HG03139 (cell line): ENCODE data around the gene XRCC1.

Source experiments
- ATAC-seq: cut with Tn5 transposase; IDR thresholded peaks from one replicate; pipeline ENCODE4 v1.9.1; 2021; ENCODE audit not compliant: unreplicated experiment

XRCC1 gene, protein sequence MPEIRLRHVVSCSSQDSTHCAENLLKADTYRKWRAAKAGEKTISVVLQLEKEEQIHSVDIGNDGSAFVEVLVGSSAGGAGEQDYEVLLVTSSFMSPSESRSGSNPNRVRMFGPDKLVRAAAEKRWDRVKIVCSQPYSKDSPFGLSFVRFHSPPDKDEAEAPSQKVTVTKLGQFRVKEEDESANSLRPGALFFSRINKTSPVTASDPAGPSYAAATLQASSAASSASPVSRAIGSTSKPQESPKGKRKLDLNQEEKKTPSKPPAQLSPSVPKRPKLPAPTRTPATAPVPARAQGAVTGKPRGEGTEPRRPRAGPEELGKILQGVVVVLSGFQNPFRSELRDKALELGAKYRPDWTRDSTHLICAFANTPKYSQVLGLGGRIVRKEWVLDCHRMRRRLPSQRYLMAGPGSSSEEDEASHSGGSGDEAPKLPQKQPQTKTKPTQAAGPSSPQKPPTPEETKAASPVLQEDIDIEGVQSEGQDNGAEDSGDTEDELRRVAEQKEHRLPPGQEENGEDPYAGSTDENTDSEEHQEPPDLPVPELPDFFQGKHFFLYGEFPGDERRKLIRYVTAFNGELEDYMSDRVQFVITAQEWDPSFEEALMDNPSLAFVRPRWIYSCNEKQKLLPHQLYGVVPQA

DNA sequence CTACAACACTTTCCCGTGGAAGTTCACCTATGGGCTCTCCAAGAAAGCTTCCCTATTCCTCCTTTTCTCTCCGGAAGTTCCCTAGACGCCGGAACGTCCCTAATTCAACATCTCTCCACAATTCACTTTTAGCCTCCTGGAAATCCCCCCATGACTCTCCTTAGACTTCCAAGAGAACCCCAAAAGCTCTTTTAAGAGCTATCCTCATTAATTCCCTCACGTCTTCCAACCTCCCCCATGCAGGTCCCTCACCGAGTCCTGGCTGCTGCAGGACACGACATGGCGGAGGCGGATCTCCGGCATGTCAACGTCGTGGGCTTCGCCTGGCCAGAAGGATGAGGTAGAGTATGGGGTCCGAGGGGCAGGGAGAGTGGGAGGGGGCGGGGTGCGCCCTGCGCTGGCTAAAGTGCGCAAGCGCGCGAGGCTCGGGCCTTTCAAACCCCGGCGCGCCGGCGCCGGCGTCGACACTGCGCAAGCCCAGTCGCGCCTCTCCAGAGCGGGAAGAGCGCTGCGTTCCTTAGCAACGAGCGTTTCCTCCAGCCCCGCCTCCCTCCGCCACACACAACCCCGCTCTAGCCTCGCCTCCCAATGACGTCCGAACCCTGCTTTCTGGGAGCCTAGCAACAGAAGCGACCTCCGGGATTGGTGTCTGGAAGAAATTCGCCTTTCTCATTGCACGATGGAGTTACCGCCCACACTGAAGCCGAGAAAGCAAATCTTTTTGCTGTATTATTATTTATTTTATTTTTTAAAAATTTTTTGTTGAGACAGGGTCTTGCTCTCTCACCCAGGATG, at the start of gene XRCC1, which contains the start of gene PINLYP:
Gene XRCC1 (minus strand): TSS at position 372 of the 795 bp plus-strand sequence. CDS start 69 bp downstream, at position 303.
Gene PINLYP (plus strand): TSS at position 646 of the 795 bp plus-strand sequence. CDS start 1,391 bp downstream, outside the sequence.
- ATAC-seq = peak; percentile 94

DNA sequence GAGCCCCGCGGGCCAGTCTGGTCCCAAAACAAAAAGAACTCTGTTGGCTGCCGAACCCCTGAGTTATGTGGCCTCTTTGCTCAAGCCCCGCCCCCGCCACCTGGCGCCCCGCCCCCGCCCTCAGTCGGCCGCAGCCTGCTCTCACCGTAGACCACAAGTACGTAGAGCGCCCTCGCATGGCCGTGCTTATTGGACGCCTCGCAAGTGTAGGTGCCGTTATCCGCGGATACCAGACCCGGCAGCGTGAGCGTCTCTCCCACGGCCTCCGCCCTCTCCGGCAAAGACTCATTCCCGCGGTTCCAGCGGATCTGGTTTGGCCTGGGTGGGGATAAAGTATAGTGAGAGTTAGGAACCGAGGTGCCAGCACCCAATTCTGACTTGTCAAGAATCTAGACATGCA, 49.6 kb upstream of the XRCC1 start:
- no peak for ATAC-seq

DNA sequence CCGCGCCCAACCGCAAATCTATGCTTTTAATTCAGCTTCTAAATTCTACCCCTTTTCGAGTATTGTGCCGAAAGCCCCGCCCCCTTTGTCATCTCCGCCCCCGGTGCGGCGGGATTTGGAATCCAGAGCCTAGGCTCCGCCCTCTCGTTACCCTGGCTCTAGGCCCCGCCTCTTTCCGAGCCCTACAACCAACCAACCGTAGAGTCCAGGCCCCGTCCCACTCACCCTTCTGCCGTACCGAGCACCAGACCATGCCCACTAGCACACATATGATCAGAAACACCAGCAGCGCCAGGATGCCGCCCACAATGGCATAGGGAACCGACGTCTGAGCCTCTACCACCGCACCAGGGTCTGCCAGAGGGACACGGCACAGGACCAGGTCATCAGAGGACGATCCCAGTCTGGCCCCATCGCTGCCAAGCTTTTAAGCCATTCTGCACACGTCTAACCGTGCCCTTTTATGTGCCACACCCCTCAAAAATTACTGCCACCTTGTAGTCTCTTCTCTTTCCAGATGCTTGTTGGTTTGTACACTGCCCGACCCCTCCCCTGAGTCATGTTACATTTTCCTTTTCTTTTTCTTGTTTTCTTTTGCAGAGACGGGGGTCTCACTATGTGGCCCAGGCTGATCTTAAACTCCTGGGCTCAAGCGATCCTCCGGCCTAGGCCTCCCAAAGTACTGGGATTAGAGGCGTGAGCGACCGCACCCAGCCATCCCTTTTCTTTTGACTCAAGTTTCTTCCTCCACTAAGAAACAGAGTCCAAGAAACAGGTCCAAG, 48.8 kb upstream of the XRCC1 start:
- no peak for ATAC-seq

DNA sequence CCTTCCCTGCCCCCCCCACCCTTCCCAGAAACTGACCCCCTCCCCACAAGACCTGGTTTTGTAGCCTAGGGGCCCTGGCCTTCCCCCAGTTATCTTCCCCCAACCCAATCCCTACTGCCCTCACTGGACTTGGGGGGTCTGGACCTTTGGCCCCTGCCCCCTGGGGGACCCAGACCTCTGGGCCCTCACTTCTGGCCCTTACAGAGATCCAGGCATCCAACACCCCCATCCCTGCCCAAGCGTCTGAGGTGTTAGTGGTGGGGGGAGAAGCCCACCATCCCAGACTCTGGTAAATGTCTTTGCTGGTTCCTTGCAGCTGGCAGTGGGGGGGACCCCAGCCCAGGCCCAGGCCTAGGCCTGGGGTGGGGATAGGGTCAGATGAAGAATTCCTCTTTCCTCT, 47.6 kb upstream of the XRCC1 start:
- ATAC-seq = no peak

DNA sequence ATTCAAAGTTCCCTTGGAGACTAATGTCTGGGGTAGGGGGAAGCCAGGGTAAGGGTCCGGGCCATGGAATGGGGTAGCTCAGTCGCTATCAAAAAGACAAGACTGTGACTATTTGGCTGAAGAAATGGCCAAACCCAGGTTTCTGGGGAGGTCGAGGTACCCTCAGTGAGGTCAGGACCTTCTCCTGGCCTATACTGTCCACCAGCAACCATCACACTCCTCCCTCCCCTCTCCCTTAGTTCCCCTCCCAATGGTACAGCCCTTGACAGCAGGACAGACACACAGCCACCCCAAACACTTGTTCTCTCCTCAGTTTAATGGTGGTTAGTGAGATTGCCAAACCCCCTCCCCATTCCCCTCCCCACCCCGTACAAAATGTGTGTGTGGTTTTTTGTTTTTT, 46.7 kb upstream of the XRCC1 start:
- ATAC-seq = no peak

DNA sequence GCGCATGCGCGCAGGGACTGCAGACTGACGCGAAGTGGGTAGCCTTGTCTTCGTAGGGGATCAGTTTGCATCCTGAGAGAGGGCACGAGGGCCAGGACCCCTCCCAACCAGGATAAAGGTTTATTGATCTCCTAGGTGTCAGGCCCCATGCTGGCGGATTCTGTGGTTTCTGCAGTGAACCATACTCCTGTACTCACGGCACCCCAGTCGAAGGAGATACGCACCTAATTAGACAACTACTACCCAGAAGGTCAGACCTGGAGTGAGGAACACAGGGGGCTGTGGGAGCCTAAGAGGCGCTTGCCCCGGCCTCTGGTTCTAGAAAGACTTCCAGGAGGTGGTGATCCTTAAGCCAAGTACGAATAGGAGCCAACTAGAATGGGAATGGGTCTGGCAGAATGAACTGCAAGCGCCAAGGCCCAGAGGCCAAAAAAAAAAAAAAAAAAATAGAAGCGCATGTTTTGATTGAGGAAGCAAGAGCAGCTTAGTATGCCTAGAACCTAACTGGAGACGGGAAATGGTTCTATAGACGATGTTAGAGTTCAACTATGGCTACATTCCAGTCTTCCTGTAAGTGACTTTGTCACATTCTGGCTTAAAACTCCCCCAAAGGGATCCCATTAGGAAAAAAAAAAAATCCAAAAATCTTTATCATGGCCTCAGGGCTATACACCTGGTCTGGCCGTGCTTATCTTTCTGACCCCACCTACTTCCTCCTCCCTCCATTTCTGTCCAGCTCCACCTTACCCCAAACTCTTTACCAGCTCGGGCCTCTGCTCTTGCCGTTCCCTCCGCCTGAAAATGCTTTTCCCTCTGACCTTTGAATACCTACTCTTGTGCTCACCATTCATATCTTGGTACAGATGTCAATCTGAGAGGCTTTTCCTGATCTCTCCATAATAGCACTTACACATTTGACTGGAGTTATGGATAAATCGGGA, 45.0 kb upstream of the XRCC1 start:
- ATAC-seq = no peak

DNA sequence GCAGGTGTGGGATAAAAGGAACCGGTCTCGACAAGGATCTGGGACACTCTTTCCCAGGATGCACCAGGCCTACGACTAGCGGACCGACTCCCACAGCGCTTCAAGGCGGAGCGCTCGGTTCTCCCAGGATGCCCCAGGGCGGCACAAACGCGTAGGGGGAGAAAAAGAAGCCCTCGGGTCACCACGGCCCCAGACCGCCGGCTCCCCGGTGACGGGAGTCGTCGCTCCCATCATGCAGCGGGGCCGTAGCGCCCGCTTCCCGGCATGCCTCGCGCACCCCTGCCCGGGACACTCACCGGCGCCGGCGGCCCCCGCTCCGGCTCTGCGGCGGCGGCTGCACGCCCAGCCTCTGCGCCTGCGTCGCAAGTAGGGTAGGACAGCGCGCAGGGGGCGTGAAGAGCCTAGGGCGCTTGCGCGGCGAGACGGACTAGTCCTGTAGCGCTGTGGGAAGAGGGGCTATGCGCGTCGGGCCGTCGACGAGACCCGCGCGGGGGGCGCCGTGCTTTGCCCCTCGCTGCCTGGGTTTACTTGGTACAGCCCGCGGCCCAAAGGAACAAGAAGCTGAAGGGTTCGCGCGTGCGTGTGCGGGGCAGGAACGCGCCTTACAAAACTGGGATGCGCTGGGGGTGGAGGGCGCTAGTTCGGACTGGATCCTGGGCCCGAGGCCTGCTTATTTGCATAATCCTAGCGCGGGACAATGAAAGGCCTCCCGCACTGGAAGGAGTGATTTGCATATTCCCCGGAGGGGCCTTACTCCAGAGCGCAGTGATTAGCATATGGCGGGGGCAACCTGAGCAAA, 44.1 kb upstream of the XRCC1 start, which contains the start of gene ZNF428:
Gene ZNF428 (minus strand): TSS at position 368 of the 799 bp plus-strand sequence. CDS start 5,325 bp downstream, outside the sequence.
- ATAC-seq = peak; percentile 51

DNA sequence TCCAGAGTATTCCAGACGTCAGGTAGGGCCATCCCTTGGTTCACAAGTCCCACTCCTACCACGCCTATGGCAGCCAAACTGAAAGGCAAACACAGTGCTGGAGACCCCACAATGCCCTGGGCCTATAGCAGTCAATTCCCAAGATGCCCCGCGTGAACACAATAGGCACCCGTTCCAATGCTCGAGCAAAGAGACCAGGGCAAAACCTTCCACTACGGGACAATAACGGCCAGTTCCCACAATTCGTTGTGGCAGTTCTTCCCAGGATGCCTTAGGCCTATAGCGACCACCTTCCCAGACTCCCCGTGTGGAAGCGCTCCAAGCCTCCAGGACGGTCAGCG, 43.6 kb upstream of the XRCC1 start:
- peak; percentile 25 for ATAC-seq

DNA sequence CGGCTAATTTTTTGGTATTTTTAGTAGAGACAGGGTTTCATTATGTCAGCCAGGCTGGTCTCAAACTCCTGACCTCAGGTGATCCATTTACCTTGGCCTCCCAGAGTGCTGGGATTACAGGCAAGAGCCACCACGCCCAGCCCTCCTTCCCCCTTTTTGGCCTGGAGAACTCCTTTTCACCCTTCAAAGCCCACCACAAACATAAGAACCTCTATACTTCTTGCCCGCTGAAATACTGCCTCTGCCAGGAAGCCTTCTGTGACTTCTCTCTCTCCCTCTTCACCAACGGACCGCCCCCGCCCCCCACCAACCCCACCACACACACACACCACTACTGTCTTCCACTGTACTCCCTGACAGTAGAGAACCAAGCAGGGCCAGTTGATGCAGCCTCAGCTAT, 41.6 kb upstream of the XRCC1 start:
- no peak for ATAC-seq

DNA sequence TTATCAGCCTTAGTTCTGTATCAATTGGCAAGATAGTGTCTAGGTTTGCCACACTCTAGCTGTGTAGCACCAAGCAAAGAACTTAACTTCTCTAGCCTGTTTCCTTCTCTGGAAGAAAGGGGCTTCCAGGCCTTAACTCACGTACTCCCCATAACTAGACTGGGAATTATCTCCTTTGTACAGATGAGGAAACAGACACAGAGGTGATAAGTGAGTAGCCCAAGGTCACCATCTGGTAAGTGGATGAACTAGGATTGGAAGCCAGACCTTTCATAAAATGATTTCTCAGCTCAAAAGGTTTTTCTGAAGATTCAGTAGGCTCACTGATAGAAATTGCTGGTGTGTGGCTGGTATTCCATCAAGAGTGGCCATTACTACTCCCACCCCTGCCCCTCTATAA, 41.0 kb upstream of the XRCC1 start:
- no peak for ATAC-seq

DNA sequence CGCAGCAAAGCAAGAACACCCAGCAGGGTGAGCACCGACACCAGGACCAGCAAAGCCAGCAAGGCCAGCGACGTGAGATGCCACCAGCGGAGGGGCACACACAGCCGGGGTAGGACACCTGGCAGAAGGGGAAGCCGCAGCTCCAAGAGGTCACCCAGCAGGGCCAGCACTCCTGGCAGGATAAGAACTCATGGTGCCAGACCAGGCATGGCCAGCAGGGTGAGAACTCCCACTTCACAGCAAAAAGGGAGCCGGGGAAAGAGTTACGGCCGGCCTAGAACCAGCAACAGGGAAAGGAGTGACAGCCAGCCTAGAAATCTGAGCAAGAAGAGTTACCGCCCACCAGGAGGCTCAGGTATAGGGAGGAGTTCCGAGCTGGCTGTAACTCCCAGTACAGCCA, 37.0 kb upstream of the XRCC1 start:
- no peak for ATAC-seq

DNA sequence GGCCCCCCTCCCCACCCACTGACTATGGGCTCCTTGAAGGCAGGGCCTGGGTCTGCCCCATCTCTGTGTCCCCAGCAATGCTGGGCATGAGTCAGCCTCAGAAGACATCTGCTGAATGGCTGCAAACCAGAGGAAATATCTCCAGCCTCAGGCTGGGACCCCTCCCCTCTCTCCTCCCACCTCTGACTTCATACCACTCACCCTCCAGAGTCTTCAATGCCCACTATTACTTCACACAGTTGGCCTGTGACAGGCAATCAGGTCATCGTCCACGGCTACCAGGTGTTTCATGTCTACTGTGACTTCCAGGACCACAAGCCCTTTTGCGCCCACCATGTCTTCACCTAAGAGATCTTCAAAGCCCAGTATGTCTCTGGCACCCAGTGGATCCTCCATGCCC, 36.5 kb upstream of the XRCC1 start, which contains the start of gene SRRM5:
Gene SRRM5 (plus strand): TSS at position 301 of the 400 bp plus-strand sequence. CDS start 34 bp downstream, at position 335.
- no peak for ATAC-seq

DNA sequence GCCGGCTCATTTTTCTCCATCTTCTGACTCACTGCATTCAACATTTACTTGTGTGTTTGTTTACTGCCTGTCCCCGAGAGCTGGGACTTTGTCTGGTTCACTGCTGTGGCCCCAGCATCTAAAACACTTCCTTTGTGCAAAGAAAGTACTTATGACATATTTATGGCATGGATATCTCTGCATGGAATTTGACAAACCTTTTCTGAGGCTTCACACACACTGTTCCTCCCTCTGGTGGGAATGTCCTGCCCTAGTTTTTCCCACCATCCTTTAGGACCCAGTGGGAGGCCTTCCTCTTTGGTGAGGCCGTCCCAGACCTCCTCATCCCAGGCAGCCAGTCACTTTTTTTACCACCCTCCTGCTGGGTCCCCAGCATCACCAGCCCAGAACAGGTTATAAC, 35.2 kb upstream of the XRCC1 start:
- ATAC-seq = no peak

DNA sequence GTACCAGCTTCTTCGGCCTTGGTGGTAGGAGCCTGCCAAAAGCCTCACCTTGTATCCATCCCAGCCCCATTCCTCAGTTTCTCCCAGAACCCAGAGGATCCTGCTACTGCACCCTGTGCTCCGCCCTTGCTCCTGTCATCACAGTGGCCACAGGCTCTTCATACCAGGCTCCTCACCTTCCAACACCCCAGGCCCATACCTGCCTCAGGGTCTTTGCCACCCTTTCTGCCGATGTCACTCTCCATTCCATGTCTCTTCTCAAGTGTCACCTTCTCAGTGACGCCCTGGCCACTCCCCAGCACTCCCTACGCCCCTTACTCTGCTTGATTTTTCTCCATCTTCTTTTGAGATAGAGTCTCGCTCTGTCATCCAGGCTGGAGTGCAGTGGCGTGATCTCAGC, 34.5 kb upstream of the XRCC1 start:
- ATAC-seq = no peak

DNA sequence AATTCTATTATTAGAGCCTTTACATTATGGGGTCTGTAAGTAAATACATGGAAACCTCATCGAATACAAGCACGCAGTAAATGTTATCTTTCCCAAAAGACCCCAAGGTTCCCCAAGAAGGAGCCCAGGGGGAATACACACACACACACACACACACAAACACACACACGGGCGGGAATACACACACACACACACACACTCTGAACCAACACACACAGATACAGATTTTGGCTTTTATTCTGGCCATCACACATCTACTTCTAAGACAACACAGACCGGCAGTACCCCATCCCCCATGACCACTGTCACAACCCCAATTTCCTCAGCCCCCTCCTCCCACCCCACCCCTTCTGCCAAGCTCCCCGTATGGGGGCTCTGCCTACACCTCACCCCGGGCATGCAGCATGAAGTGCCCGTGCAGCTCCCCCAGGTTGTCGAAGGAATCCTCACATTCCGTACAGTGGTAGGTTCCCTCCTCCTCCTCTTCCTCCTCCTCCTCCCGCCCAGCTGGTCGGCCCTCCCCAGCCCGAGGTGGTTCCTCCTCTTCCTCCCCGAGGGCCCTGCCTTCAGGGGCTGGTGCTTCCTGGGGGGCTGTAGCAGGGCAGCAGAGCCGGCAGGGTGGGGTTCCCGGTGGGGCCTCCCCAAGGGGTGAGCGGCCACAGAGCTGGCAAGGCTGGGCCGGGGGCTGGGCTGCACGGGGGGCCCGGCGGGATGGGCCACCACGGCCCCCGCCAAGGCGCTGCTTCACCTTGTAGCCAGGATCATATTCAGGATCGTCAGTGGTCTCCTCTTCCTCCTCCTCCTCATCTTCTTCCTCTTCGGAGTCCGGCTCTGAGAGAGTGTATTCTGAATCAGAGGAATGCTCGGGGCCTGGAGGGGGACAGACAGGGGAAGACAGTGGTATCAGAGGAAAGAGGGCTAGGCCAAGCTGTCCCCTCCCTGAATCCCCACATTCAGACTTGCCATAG, 32.2 kb upstream of the XRCC1 start:
- ATAC-seq = no peak

DNA sequence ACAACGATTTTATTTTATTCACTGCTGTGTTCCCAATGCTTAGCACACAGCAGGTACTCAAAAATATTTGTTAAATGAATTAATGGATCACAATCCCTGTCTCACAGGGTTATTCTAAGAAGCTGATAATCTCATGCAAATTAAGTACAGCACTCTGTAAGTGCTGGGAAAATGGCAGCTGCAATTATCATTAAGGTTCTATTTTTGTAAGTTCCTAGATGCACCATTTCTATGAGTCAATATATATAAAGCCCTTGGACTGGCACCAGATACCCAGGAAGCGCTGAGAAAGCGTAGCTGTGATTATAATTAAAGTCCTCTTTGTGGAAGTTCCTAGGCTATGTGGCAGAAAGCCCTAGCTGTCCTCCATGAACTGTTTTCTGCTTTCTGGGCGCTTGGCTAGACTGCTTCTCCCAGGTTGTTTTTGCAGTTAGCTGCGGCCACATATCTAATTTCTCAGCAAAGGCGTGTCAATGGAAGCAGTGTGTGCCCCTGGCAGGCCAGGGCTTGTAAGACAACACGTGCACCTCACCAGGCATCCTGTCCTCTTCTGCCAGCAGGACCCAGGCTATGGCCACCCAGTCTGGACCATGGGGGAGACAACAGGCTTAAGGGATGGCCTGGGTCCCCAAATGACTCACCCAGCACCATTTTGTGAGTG, 31.4 kb upstream of the XRCC1 start:
- ATAC-seq = no peak
